DND-41 (cell line): Measurements from ENCODE around the gene JMJD1C.

Source experiments
- EZH2 ChIP-seq: IDR thresholded peaks from 3 replicates; pipeline ENCODE4 v1.6.1; 2012; ENCODE audit warnings: borderline replicate concordance, low read depth, mild to moderate bottlenecking, moderate library complexity, low read length, inconsistent platforms; ENCODE audit not compliant: severe bottlenecking
- TF ChIP-seq, protein P1 (sequence below): IDR thresholded peaks from 2 replicates; pipeline ENCODE4 v1.5.1; 2012; ENCODE audit warnings: borderline replicate concordance, low read length, moderate library complexity, mild to moderate bottlenecking; ENCODE audit not compliant: poor library complexity, severe bottlenecking; ENCODE audit errors: extremely low read depth

DNA sequence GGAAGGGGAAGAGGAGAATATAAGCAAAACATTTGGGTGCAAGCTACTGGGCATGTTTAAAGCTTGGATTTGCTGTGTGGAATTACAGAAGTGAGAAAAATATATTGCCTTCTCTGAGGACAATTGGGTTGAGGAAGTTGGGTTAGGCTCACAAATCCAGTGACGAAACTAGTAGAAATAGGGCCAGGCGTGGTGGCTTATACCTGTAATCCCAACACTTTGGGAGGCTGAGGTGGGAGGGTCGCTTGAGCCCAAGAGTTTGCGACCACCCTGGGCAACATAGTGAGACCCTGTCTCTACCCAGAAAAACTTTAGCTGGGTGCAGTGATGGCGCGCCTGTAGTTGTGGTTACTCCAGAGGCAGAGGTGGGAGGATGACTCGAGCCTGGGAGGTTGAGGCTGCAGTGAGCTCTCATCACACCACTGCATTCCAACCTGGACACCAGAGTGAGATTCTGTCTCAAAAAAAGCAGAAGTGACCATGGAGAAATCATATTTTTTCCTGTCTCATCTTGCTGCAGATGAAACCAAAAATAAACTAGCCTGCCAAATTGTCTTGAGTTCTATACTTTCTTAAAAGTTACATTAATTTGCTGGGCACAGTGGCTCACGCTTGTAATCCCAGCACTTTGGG lies 310.3 kb downstream of the JMJD1C start:
- TF ChIP-seq, protein P1, sequence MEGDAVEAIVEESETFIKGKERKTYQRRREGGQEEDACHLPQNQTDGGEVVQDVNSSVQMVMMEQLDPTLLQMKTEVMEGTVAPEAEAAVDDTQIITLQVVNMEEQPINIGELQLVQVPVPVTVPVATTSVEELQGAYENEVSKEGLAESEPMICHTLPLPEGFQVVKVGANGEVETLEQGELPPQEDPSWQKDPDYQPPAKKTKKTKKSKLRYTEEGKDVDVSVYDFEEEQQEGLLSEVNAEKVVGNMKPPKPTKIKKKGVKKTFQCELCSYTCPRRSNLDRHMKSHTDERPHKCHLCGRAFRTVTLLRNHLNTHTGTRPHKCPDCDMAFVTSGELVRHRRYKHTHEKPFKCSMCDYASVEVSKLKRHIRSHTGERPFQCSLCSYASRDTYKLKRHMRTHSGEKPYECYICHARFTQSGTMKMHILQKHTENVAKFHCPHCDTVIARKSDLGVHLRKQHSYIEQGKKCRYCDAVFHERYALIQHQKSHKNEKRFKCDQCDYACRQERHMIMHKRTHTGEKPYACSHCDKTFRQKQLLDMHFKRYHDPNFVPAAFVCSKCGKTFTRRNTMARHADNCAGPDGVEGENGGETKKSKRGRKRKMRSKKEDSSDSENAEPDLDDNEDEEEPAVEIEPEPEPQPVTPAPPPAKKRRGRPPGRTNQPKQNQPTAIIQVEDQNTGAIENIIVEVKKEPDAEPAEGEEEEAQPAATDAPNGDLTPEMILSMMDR: no peak
- TF ChIP-seq EZH2: no peak
